Embryonic facial prominence (tissue), 1 donor: Measurements from ENCODE around the gene SETBP1.
A peak's percentile ranks its signal among the peaks of the same experiment; 100 is the strongest.

Experiments used
- DNase-seq: peaks from one replicate; pipeline ENCODE4 v3.0.0-alpha.2; 2016; ENCODE audit errors: extremely low spot score

Gene SETBP1

GRCh38 chr18:44968336-44968735 lies 287.6 kb downstream of the SETBP1 start:
- DNase-seq = no peak

DNA sequence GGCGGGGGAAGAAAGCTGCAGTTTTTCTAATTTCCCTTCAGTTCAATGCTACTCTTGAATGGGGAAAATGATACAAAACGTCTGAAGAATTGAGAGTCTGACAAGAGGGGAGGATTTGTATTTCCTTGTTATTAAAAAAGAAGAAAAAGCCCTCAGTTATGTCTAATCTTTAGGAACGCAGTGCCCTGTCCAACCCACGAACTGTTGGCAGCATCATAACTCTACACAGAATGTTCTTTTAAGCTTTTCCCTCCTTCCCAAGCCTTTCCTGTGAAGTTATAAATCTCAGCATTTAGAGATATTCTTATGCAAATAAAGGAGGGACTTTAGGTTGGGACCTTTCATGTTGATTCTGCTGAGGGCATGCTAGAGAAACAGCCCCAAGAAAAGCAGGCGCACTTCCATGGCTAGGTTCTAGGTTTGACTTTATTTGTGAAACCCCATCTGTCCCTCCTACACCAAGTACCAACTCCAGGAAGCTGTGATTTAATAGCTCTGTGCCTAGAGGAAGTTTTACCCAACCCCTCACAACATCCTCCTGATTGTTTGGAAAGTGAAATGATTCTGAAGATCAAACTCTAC lies 288.6 kb downstream of the SETBP1 start:
- DNase-seq = peak; percentile 45

- DNase-seq = no peak
These were observed 292.6 kb downstream of the SETBP1 start for GRCh38 chr18:44973282-44973681.

DNA sequence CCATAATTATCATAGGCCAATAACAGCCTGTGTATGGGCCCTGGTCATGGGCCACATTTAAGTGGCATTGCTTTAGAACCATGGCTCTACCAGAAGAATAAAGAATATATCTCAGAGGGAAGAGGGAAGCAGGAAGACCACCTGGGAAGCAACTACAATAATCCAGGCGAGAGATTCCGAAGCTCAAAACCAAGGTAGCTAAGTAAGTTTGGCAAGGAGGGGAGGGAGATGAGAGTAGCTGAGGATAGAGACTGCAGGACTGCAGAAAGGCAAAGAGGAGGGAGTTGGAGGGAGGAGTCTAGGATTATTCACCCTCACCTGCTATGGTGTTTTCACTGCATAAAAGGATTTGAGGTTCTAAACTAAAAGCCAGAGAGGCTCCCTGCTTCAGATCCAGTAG lies 293.5 kb downstream of the SETBP1 start:
- DNase-seq = no peak

DNA sequence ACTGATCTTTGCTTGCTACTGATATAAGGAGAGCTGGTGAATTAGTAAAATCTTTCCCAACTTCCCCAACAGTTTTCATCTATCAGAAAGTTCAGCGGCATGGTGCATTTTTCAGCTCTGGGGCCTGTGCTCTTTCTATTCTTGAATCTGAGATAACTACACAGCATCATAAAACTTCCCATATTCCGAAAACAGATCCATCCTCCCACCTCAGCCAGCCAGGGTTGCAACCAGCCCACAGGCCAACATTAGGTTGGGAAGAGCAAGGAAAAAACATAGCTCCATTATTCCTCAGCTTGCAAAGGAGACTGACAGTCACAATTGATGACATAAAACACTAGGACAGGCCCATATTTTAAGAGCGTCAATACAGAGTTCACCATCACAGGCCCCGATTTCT lies 297.2 kb downstream of the SETBP1 start:
- no peak for DNase-seq

DNA sequence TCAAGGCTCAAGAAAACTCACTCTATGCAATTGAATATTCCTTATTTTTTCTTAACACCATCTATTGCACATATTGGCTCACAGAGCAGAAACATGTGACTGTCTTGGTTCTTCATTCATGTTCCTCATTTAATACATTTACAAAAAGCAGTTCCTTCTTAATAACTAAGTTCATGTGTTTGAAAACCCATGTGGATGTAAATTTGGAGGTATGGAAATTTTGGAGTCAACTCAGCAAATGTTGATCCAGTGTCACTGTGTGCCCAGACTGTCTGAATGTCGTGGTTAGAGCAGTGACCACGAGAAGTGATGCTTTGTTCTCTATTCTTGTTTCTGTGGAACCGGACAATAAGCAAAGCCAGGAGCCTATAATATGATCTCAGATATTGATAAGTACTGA lies 299.1 kb downstream of the SETBP1 start:
- no peak for DNase-seq

GRCh38 chr18:44981121-44981520 lies 300.4 kb downstream of the SETBP1 start:
- DNase-seq = no peak

GRCh38 chr18:44986933-44987332 lies 306.2 kb downstream of the SETBP1 start:
- DNase-seq = no peak

- no peak for DNase-seq
These were observed 306.7 kb downstream of the SETBP1 start for GRCh38 chr18:44987371-44987770.

- DNase-seq = no peak
These were observed 308.3 kb downstream of the SETBP1 start for GRCh38 chr18:44988821-44989587.

DNA sequence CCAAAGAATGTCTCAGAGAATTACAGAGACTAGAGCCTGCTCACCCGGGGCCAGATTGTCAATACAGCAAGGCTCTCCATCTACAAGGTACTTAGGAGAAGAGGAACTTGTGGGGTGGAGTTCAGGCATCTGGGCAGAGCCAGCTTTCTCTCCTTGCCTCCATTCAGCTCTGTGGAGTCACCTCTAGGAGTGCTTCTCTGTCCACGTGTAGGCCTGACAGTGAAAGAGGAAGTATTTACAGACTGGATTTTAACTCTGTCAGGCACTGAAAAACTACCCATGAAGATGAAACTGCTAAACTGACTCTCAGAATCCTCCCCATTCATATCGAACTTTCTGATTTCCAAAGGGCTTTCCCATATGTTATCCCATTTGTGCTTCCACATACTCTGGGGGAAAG lies 315.6 kb downstream of the SETBP1 start:
- DNase-seq = no peak

DNA sequence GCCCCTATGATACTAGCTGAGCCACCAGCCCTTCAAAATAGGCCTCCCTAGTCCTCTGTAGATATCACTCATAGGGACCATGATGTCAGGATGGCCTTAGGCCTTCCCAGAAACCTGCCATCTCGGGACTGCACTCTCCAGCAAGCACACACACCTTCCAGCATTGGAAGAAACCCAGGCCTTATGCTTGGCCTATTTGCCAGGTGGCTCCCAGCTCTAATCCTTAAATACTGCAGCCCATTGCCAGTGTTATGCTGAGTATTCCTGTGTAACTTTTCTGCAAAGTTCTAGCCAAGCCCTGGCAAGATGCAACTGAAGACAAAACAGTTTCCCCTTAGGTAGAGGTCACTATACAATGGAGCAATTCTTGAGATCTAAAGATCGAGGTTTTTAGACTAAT lies 316.5 kb downstream of the SETBP1 start:
- DNase-seq = no peak

GRCh38 chr18:44998360-44998759 lies 317.7 kb downstream of the SETBP1 start:
- DNase-seq = no peak

GRCh38 chr18:45004546-45005080 lies 323.9 kb downstream of the SETBP1 start:
- DNase-seq = no peak

DNA sequence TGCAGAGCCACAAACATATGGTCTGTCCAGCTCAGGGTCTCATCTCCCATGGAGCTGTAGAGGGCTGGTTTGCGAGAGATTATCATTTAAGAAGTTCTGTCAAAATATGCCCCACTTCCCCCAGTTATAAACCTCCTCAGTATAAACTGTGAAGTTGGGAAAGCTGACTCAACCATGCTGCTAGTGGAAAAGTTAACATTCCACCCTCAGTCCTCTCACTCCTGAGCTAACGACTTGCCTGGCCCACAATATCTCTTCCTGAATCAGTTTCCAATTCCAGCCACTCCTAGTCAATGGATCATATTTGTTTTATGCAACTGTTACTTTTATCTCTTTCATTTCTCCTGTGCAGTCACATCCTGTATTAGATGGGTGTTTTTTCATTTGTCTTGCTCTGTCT lies 326.2 kb downstream of the SETBP1 start:
- no peak for DNase-seq

GRCh38 chr18:45007531-45007930 lies 326.8 kb downstream of the SETBP1 start:
- no peak for DNase-seq

DNA sequence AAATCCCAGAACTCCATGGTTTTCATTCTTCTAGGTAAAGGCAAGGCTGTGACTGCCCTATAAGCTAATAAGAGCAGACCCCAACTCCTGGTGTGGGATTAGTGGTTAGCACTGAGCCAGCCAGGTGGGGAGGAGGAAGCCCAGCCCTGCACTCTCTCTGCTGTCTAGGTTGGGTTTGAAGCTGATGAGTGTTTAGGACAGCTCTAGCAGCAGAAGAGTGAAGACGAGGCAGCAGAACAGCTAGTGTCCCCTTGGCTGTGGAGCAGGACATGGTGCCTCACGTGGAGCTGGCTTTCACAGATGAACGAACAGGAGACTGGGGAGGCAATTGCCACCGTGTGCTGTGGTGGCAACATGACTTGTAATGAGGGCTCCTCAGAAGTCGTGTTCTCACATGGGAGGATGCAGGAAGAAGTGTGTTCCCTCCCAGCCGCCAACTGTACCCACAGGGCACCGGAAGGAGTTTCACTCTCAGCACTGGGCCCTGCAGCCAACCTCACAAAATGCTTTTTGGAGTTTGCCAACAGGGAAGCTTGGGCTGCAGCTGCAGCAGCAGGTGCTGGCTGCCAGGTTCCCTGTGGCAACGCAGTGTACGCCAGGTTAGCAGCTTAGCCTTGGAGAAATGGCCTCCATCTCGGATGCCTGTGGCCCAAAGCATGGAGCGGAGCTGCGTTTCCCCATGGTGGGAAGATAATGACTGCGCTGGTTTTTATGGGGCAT lies 328.2 kb downstream of the SETBP1 start:
- no peak for DNase-seq

DNA sequence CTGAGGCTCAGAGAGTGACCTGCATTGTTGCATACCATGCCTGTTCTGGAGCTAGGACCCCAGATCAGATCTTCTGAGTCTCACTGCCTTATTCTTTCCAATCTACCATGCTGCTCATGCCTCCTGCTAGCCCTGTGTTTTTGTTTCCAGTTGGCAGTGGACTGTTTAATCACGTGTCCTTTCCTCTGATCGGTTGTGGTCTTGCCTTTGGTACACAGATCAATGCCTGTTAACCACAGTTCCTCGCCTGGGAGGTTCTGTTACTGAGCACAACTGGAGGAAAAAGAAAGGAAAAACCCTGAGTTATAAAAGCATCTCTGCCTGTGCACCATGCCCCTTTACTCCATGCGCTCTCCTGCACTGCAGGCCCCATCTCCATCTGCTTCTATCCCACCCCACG lies 329.1 kb downstream of the SETBP1 start:
- no peak for DNase-seq

DNA sequence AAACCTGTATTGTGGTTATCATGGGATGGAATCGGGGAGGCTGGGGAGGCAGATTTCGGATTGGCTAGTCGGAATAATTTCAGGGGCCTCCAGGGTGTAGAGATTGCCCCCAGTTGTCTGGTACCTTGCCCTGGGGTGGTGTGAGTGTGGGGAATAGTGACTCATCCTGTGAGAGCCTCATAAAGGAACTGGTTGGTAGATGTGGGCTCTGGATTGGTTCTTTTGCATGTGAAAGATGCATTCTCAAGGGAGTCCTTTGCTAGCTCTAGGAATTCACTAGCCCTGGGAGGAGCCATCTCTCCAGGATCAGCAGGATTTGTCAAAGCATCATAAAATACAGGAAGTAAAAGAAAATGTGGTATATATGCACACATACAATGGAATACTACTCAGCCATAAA lies 331.6 kb downstream of the SETBP1 start:
- no peak for DNase-seq

GRCh38 chr18:45014047-45014501 lies 333.4 kb downstream of the SETBP1 start:
- DNase-seq = no peak

GRCh38 chr18:45015788-45016128 lies 335.1 kb downstream of the SETBP1 start:
- DNase-seq = no peak

- DNase-seq = no peak
These were observed 338.8 kb downstream of the SETBP1 start for GRCh38 chr18:45019469-45019868.

GRCh38 chr18:45023519-45023918 lies 342.8 kb downstream of the SETBP1 start:
- no peak for DNase-seq
